ENCODE results near the gene ZNF541. TPM values are rescaled to one million over a fixed set of nuclear protein-coding genes. Genes with fewer than 3 reads are reported as not detected.
A peak's percentile ranks its signal among the peaks of the same experiment; 100 is the strongest.

Gene ZNF541
- total RNA-seq, 4 donors from 2014 or later: 0.16 TPM; not detected in 3

DNA sequence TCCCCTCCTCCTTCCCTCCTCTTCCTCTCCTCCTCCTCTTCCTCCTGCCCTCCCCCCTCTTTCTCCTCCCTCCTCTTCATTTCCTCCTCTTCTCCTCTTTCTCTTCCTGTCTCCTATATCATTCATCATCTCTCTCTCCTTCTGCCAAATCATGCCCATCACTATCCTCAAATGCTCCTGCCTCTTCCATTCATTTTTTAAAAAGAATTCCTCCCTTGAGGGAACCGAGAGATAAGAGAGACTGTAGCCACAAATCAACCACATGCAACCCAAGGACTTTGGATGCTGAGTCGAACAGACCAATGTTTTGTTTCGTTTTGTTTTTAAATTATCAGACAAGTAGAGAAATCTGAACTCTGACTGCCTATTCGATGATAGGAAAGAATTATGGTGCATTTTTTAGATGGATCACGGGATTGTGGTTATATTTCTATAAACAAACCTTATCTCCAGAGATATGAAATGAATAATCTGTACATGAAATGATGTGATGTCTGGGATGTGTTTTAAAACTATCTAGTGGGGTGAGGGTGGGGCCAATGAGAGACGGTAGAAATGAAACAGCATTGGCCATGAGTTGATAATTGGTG is 9.5 kb upstream of the ZNF541 start:
- no peak for DNase-seq
- Histone ChIP-seq H3K27ac (no peak overlapping the region), H3K4me1 (no peaks in the 10 kb centered on the region), H3K27me3 (no peaks in the 10 kb centered on the region), H3K36me3 (no peaks in the 10 kb centered on the region), H3K4me3 (no peak overlapping the region), H3K9me3 (peaks cover 5 to 10% of the 10 kb centered on the region in 2 donors)
- 30 to 33% methylated on average over 6 of the region's 6 CpGs for WGBS, 2 donors (ENCODE audit: low coverage in 1 of 2)
- TF ChIP-seq, protein P1, sequence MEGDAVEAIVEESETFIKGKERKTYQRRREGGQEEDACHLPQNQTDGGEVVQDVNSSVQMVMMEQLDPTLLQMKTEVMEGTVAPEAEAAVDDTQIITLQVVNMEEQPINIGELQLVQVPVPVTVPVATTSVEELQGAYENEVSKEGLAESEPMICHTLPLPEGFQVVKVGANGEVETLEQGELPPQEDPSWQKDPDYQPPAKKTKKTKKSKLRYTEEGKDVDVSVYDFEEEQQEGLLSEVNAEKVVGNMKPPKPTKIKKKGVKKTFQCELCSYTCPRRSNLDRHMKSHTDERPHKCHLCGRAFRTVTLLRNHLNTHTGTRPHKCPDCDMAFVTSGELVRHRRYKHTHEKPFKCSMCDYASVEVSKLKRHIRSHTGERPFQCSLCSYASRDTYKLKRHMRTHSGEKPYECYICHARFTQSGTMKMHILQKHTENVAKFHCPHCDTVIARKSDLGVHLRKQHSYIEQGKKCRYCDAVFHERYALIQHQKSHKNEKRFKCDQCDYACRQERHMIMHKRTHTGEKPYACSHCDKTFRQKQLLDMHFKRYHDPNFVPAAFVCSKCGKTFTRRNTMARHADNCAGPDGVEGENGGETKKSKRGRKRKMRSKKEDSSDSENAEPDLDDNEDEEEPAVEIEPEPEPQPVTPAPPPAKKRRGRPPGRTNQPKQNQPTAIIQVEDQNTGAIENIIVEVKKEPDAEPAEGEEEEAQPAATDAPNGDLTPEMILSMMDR (IDR thresholded peaks at IDR 0.05): no peak
- no peak for TF ChIP-seq POLR2AphosphoS5 (IDR thresholded peaks at IDR 0.05)
- no peak for TF ChIP-seq POLR2A (IDR thresholded peaks at IDR 0.05)
- TF ChIP-seq EP300 (IDR thresholded peaks at IDR 0.05; ENCODE audit: low read depth): no peak
- in situ Hi-C loops (cut with MboI; ENCODE audit: low pct_ligation_motif_present in 1 of 4, low pct_unique_long_range_greater_than_20kb in 1 of 4, low sequenced_read_pairs in 3 of 4) (no loop called here), intact Hi-C loops (cut with DNase I; ENCODE audit: low total_unique reads) (no loop called here)

DNA sequence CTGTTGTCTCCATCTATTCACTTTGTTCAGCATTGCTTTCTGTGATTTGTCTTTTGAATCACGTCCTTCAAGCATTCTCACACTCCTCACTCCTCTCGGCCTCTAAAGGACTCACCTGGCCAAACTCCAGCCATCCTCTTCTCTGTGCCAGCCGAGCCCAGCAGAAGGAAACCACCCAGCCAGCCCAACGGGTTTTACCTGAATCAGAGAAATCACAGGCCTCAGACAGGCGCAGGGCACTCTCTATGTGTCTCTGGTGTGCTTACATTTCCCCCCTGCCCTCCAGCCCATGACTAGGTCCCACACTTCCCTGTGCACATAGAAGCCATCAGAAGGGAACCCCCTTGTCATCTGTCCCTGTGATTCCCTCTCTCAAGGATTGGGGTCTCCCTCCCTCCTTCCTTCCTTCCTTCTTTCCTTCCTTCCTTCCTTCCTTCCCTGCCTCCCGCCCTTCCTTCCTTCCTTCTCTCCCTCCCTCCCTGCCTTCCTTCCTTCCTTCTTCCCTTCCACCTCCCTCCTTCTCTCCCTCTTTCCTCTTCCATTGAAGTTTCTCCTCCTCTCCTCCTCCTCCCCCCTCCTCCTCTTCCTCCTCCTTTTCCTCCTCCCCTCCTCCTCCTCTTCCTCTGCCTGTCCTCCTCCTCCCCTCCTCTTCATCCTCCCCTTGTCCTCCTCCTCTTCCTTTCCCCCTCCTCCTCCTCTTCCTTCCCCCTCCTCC is 8.8 kb upstream of the ZNF541 start:
- H3K4me3 ChIP-seq: no peak overlapping the region

DNA sequence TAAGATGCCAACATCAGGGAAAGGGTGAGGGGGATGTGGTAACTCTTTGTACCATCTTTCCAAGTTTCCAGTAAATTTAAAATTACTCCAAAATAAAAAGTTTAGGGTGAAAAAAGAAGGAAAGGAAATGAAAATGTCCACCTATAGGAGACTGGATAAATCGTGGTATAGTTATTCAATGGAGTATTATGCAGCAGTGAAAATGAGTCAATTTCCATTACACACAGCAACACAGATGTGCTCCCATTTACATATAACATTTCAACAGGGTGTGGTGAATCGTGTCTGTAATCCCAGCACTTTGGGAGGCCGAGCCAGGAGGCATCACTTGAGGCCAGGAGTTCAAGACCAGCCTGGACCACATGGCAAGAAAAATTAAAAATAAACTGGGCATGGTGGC is 7.4 kb upstream of the ZNF541 start:
- Histone ChIP-seq H3K27ac (no peak overlapping the region), H3K4me1 (no peaks in the 10 kb centered on the region), H3K4me3 (no peak overlapping the region), H3K36me3 (no peaks in the 10 kb centered on the region), H3K27me3 (no peaks in the 10 kb centered on the region), H3K9me3 (no peaks in the 10 kb centered on the region)
- DNase-seq: no peak
- in situ Hi-C loops (cut with MboI; ENCODE audit: low pct_ligation_motif_present in 1 of 4, low pct_unique_long_range_greater_than_20kb in 1 of 4, low sequenced_read_pairs in 3 of 4) (no loop called here), intact Hi-C loops (cut with DNase I; ENCODE audit: low total_unique reads) (no loop called here)
- TF ChIP-seq POLR2A (IDR thresholded peaks at IDR 0.05) (no peak), POLR2AphosphoS5 (IDR thresholded peaks at IDR 0.05) (no peak), EP300 (IDR thresholded peaks at IDR 0.05; ENCODE audit: low read depth) (no peak)
- TF ChIP-seq, protein P1 (IDR thresholded peaks at IDR 0.05): no peak
- WGBS, 2 donors (ENCODE audit: low coverage in 1 of 2): 92 to 93% methylated on average over 3 of the region's 3 CpGs

More for the DNA sequence above, 8.8 kb upstream of the ZNF541 start:
- Histone ChIP-seq H3K36me3 (no peaks in the 10 kb centered on the region), H3K4me1 (no peaks in the 10 kb centered on the region), H3K27me3 (no peaks in the 10 kb centered on the region), H3K27ac (no peak overlapping the region), H3K9me3 (peaks cover 5 to 10% of the 10 kb centered on the region in 2 donors)
- no peak for DNase-seq
- intact Hi-C loops (cut with DNase I; ENCODE audit: low total_unique reads) (no loop called here), in situ Hi-C loops (cut with MboI; ENCODE audit: low pct_ligation_motif_present in 1 of 4, low pct_unique_long_range_greater_than_20kb in 1 of 4, low sequenced_read_pairs in 3 of 4) (no loop called here)
- no peak for TF ChIP-seq POLR2A (IDR thresholded peaks at IDR 0.05)
- no peak for TF ChIP-seq EP300 (IDR thresholded peaks at IDR 0.05; ENCODE audit: low read depth)
- TF ChIP-seq, protein P1 (IDR thresholded peaks at IDR 0.05): no peak
- no peak for TF ChIP-seq POLR2AphosphoS5 (IDR thresholded peaks at IDR 0.05)
- 44 to 48% methylated on average over 4 to 6 of the region's 6 CpGs for WGBS, 2 donors (ENCODE audit: low coverage in 1 of 2)

DNA sequence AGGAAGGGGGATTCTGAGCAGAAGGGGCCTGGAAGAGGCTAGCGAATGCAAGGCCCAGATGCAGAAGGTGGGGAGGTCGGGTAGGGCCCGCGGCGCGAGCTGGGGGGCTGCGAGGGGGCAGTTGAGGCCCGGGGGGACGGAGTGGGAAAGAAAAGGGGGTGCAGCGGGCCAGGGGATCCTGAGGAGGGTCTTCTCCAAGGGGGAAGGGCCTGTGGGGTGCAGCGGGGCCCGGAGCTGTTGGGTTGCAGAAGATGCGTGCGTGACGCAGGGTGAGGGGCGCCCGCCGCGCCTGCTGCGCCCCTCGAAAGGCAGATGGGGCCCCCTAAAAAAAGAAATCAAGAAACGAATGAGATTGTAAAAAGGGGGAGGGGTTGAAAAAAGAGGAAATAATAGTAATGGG is 313 bp downstream of the ZNF541 start:
- intact Hi-C loops (cut with DNase I; ENCODE audit: low total_unique reads) (no loop called here), in situ Hi-C loops (cut with MboI; ENCODE audit: low pct_ligation_motif_present in 1 of 4, low pct_unique_long_range_greater_than_20kb in 1 of 4, low sequenced_read_pairs in 3 of 4) (no loop called here)
- TF ChIP-seq POLR2A (IDR thresholded peaks at IDR 0.05) (no peak), EP300 (IDR thresholded peaks at IDR 0.05; ENCODE audit: low read depth) (no peak), POLR2AphosphoS5 (IDR thresholded peaks at IDR 0.05) (no peak)
- TF ChIP-seq, protein P1 (IDR thresholded peaks at IDR 0.05): no peak
- no peaks in the 10 kb centered on the region for H3K27me3 ChIP-seq
- no peaks in the 10 kb centered on the region for H3K36me3 ChIP-seq
- H3K4me3 ChIP-seq: peak overlapping the region in 2 of 4 donors; percentile 24 to 39
- 78 to 80% methylated on average over 11 to 22 of the region's 22 CpGs for WGBS, 2 donors (ENCODE audit: low coverage in 1 of 2)
- no peak overlapping the region for H3K27ac ChIP-seq
- peaks cover 0 to 8% (median 3%) of the 10 kb centered on the region in 4 donors for H3K4me1 ChIP-seq
- H3K9me3 ChIP-seq: no peaks in the 10 kb centered on the region
- no peak for DNase-seq

Measured in transverse colon (tissue), 4 donors.